Fibroblast of pulmonary artery (primary cell): Measurements from ENCODE around the gene NFYC.

Experiments used
- DNase-seq: peaks from one replicate; pipeline ENCODE4 v3.0.0-alpha.2; 2010; ENCODE audit warnings: low read depth
- H3K4me3 ChIP-seq: replicated peaks from 2 replicates; pipeline ENCODE4 v1.5.1; 2011; ENCODE audit warnings: low read depth, mild to moderate bottlenecking, control low read depth, low read length, moderate library complexity
- TF ChIP-seq, protein P1 (sequence below): IDR thresholded peaks from 2 replicates; pipeline ENCODE4 v1.5.1; 2011; ENCODE audit warnings: mild to moderate bottlenecking, control low read depth, low read length, inconsistent platforms; ENCODE audit errors: missing control alignments

The NFYC gene

DNA sequence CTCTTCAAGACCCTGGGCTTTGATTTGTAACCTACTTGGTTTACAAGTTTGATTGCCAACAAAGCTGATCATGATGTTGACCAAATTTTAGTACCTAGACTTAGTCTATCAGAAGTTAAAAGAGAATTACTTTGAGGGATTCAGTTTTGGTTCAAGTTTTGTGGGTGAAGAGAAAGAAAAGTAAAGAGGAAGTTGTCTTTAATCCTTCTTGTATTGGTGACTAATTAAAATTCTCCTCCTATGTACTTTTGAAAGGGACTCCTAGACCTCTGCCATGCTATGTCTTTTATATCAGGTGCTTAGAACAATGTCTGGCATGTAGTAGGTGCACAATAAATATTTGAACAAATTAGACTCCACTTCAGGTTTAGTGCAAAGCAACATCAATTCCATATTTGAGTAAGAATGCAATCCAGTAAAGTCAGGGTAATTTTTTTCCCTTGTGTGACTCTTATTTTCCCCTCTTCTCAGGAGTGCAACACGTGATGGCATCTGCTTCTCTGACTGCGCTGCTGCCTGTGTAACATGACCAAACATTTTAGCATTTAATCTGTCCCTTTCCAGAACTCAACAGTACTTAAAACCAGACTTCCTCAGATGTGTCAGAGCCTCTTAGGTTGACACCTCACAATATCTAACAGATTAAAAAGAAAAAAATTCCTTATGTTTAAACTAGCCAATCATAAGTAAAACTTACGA lies 51.0 kb downstream of the NFYC start:
- DNase-seq, result no peak
- H3K4me3 ChIP-seq, result no peak overlapping the region
- TF ChIP-seq, protein P1, sequence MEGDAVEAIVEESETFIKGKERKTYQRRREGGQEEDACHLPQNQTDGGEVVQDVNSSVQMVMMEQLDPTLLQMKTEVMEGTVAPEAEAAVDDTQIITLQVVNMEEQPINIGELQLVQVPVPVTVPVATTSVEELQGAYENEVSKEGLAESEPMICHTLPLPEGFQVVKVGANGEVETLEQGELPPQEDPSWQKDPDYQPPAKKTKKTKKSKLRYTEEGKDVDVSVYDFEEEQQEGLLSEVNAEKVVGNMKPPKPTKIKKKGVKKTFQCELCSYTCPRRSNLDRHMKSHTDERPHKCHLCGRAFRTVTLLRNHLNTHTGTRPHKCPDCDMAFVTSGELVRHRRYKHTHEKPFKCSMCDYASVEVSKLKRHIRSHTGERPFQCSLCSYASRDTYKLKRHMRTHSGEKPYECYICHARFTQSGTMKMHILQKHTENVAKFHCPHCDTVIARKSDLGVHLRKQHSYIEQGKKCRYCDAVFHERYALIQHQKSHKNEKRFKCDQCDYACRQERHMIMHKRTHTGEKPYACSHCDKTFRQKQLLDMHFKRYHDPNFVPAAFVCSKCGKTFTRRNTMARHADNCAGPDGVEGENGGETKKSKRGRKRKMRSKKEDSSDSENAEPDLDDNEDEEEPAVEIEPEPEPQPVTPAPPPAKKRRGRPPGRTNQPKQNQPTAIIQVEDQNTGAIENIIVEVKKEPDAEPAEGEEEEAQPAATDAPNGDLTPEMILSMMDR, result no peak

DNA sequence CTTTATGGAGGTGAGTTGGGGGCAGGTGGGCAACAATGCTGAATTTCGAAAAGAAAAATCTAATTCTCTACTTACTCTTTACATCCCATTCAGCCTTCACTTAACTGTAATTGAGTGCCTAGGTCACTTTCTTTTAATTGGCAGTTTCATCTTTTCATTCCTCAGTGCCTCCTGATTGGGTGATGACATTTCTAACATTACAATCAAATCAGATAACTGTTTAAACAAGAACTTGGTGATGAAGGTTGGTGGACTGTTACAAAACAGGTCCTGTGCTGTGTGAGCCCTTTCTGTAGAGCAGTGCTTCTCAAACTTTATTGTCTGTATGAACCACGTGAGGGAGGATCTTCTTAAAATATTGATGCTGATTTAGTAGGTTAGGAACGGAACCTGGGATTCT lies 51.9 kb downstream of the NFYC start:
- DNase-seq, result no peak
- TF ChIP-seq, protein P1, result no peak
- no peak overlapping the region for H3K4me3 ChIP-seq

DNA sequence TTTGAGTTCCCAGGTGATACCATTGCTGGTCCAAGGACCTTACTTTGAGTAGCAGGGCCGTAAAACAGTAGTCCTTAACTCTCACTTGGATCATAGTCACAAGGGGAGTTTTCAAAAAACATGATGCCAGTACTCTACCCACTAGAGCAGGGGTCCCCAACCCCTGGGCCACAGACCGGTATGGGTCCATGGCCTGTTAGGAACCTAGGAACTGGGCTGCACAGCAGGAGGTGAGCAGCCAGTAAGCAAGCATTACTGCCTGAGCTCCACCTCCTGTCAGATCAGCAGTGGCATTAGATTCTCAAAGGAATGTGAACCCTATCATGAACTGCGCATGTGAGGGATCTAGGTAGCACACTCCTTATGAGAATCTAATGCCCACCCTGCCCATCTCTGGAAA lies 52.4 kb downstream of the NFYC start:
- TF ChIP-seq, protein P1, result no peak
- no peak overlapping the region for H3K4me3 ChIP-seq
- DNase-seq, result no peak

DNA sequence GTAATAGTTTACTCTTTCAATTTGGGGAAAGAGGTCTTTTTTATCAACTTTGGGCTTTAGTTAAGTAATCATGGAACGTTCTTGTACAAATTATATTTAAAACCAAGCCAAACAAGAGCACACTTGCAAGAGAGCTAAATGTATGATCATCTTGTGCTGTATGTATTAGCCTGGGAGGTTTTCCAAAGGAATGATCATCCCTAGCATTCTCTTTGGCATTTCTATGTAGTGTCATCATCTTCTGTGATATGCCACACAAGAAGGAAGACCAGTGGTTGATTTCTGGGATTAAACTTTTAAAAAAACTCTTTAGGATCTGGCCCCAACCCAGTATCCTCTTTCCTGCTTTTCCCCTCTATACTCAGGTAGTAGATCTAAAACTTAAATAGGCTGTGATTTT lies 53.7 kb downstream of the NFYC start:
- TF ChIP-seq, protein P1, result no peak
- H3K4me3 ChIP-seq, result no peak overlapping the region
- peak; percentile 21 for DNase-seq

DNA sequence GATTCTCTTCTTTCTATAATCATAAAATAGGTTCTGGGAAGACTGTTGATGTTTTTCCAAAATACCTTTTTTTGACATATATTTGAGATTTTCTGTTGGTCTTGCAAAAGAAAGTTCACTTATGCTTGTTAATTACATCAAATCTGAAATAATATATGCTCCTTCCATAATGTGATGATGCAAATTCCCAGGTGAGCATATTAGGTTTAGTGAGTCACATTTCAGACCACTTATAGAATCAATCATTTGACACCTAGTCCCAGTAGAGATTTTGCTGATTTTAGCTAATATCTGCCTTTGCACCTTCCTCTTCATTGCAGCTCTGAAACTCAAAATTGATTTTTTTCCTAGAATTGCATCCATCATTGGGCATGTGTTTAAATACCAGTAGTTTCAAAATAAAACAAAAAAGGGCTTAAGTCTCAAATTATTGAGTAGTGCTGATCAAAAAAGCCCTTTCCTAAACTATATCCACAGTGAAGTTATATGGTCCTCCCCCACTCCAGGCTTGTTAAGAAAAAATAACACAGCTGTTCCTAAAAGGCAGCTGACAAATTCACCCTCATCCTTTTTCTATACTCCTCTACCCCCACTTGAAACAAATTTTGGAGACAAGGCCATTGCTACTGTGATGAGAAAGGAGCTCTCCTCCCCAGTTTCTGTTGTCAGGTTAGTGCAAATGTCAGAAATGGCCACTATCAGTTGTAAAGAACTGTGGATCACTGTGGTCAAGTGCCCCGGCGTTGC lies 55.0 kb downstream of the NFYC start:
- no peak overlapping the region for H3K4me3 ChIP-seq
- TF ChIP-seq, protein P1, result no peak

DNA sequence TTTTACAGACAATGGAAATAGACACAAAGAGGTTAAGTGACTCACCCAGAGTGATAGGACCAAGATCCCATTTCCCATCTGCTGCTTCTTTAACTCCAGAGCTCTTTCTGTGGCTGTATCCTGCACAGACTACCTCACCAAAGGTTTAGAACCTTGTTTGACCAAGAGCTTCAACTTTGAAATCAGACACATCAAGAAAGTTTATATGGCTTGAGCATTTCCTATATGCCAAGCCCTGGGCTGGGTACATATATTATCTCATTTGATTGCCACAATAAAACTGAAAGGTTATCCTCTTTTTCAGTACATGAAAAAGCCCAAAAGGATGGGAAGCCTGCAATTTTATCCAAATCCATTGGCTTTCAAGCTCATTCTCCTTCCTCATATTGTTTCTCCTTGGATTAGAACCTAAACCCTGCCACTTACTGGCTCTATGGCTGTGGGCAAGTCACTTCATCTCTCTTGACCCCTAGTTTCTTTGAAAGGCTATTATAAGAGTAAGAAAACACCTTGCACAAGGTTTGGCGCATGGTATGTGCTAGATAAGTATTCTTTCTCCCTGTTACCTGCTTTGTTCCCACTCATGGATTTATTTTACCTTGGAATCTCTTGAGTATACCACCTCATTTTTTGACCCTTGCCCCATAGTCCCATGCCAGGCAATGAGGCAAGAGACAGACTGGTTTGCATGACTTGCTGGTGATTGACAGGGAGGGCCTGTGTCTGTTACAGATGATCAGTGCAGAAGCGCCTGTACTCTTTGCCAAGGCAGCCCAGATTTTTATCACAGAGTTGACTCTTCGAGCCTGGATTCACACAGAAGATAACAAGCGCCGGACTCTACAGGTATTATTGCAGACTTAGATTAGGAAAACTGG lies 57.6 kb downstream of the NFYC start:
- no peak for DNase-seq
- TF ChIP-seq, protein P1, result no peak
- H3K4me3 ChIP-seq, result no peak overlapping the region

More for the DNA sequence above, 55.0 kb downstream of the NFYC start:
- DNase-seq, result no peak
